Measurements from ENCODE around the gene CEP95.

- no peak for TF ChIP-seq POLR2AphosphoS5 (IDR thresholded peaks at IDR 0.05; ENCODE audit: low read depth, low read length)
- no peak for TF ChIP-seq TAF1 (IDR thresholded peaks at IDR 0.05; ENCODE audit: low read depth, low read length)
- no peak for TF ChIP-seq POLR2A (IDR thresholded peaks at IDR 0.05; ENCODE audit: low read depth, low read length)
- TF ChIP-seq SPI1 (IDR thresholded peaks at IDR 0.05; ENCODE audit: low read depth, low read length) = no peak
- no peak for TF ChIP-seq POU2F2 (IDR thresholded peaks at IDR 0.05; ENCODE audit: low read depth, low read length)
Observed at GRCh38 chr17:64536913-64537312, 30.1 kb downstream of the CEP95 start.
